GM23338 (cell line): ENCODE measurements around the gene KRTAP1-3.

Experiments
- CREB1 ChIP-seq: fragments of 250-450 bp; sonication (Bioruptor Pico); IDR thresholded peaks from 2 replicates; pipeline ENCODE4 v1.5.0; 2020; ENCODE audit warnings: low read depth, mild to moderate bottlenecking, moderate library complexity
- CTCF ChIP-seq, 2 experiments: fragments of 200-600 bp in 1 of 2; sonication (generic) in 1 of 2; conservative IDR thresholded peaks; 2 replicates each; pipeline versions ENCODE4 v1.5.1 to v1.6.1; 2016 to 2017; ENCODE audit warnings: antibody characterized with exemption in 2 of 2, low read depth in 2 of 2, mild to moderate bottlenecking in 2 of 2, moderate library complexity in 1 of 2
- ETS1 ChIP-seq: IDR thresholded peaks from 2 replicates; pipeline ENCODE4 v1.6.1; 2016; ENCODE audit warnings: antibody characterized with exemption
- EZH2 ChIP-seq: fragments of 200-600 bp; sonication (generic); IDR thresholded peaks from one replicate; pipeline ENCODE4 v1.8.0; 2017; ENCODE audit warnings: antibody characterized with exemption, mild to moderate bottlenecking, low read depth; ENCODE audit not compliant: unreplicated experiment
- EZH2phosphoT487 ChIP-seq: fragments of 200-600 bp; sonication (generic); IDR thresholded peaks from one replicate; pipeline ENCODE4 v1.8.1; 2018; ENCODE audit warnings: antibody characterized with exemption; ENCODE audit not compliant: unreplicated experiment
- JUNB ChIP-seq: IDR thresholded peaks from one replicate; pipeline ENCODE4 v1.6.1; 2016; ENCODE audit warnings: antibody characterized with exemption; ENCODE audit not compliant: unreplicated experiment
- NANOG ChIP-seq: IDR thresholded peaks from 2 replicates; pipeline ENCODE4 v1.6.1; 2016; ENCODE audit warnings: antibody characterized with exemption, borderline replicate concordance
- POLR2AphosphoS5 ChIP-seq: IDR thresholded peaks from 2 replicates; pipeline ENCODE4 v1.6.1; 2016; ENCODE audit warnings: antibody characterized with exemption, low read depth
- REST ChIP-seq: IDR thresholded peaks from one replicate; pipeline ENCODE4 v1.6.1; 2018; ENCODE audit warnings: antibody characterized with exemption; ENCODE audit not compliant: unreplicated experiment
- STAT1 ChIP-seq: IDR thresholded peaks from one replicate; pipeline ENCODE4 v1.6.1; 2016; ENCODE audit warnings: antibody characterized with exemption; ENCODE audit not compliant: unreplicated experiment
- ZNF114 ChIP-seq: fragments of 250-450 bp; sonication (Bioruptor Pico); IDR thresholded peaks from 2 replicates; pipeline ENCODE4 v1.5.0; 2020; ENCODE audit warnings: mild to moderate bottlenecking, moderate library complexity
- ZNF331 ChIP-seq: fragments of 250-450 bp; sonication (Bioruptor Pico); IDR thresholded peaks from 2 replicates; pipeline ENCODE4 v1.5.0; 2020; ENCODE audit warnings: low read depth, mild to moderate bottlenecking, moderate library complexity

GRCh38 chr17:40997361-40997760, 37.3 kb downstream of the KRTAP1-3 start:
- TF ChIP-seq POLR2AphosphoS5 (no peak), EZH2 (no peak), CTCF (conservative IDR thresholded peaks at IDR 0.05; ENCODE audit: low read depth in 2 of 2) (no peak), REST (no peak), JUNB (no peak), ETS1 (no peak), STAT1 (no peak), CREB1 (no peak), EZH2phosphoT487 (no peak), ZNF331 (CRISPR knock-in tag) (no peak), NANOG (no peak), ZNF114 (CRISPR knock-in tag) (no peak)
